ENCODE measurements around the gene SEC22C.
"Not testable (repeated sequence)": the region's sequence is repeated elsewhere in the genome, so short reads cannot be mapped to it uniquely, and the experiment has no call there.

Gene SEC22C, protein sequence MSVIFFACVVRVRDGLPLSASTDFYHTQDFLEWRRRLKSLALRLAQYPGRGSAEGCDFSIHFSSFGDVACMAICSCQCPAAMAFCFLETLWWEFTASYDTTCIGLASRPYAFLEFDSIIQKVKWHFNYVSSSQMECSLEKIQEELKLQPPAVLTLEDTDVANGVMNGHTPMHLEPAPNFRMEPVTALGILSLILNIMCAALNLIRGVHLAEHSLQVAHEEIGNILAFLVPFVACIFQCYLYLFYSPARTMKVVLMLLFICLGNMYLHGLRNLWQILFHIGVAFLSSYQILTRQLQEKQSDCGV

DNA sequence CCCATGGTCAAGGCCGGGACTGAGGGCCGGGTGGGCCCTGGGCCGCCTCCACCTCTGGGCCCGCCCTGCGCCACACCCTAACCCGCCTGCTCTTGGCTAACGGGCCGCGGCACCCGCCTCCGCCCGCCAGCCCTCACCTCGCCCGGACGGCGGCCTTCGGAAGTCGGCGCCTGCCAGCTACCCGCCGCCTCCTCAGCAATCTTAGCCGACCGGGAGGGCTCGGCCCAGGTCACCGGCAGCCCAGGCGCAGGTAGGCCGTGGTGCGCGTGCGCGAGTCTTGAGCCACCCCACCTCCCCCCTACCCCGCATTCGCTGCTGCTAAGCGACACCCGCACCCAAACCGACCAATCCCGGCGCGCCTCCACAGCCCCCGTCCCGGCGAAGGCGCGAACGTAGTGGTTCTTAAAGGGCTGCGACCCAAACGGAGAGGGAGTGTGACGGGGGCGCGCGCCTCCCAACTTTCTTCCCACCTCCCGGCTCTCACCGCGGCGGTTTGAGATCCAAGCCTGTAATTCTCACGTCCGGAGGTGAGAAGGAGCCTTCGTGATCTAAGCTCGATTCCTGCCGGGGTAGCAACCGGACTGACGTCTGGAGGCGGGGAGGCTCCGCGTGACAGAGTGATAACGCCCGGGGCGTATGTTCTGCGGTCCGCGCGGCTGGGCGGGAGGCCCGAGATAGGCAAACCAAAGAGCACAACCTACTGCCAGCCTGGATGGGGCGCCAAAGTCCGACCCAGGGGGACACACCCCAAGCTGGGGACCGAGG is at the start of gene SEC22C:
Gene SEC22C, minus strand, starts transcription at position 259 of the 765 bp plus-strand sequence. CDS start 12,921 bp downstream, outside the sequence.
- DNase-seq: peak; percentile 95

DNA sequence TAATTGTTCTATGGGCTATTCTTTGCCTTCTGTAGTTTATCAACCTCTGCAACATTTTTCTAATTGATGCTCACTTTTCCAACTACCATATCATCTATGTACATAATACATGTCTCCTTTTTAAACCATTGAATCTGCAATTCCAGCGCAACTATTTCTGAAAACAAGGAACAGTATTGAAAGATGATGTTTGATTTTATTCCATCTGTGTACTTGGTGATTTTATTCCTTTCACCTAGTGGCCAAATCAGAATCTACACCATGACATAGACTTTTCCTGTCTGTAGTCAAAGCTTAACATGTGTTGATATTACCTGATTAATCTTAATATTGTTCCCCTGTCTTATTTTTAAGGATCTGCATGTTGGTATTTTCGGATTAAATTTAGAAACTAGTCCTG is 31.7 kb upstream of the SEC22C start:
- no peak for DNase-seq

DNA sequence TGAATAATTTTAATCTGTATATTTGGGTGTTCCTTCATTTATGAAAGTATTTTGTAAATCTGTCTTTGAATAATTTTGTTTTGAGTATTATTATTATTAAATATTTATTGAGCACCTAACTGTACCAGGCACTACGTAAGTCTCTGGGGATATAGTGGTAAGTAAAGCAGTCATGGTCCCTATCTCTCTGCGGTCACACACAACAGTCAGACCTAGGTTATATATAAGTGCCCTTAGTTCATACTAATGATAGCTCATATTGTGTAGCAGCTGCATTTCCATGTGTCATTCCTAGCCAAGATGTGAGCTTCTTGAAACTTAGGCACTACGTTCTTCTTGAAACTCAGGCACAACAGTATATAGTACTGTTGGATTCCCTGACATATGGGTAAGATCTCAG is 31.2 kb upstream of the SEC22C start:
- no peak for DNase-seq

DNA sequence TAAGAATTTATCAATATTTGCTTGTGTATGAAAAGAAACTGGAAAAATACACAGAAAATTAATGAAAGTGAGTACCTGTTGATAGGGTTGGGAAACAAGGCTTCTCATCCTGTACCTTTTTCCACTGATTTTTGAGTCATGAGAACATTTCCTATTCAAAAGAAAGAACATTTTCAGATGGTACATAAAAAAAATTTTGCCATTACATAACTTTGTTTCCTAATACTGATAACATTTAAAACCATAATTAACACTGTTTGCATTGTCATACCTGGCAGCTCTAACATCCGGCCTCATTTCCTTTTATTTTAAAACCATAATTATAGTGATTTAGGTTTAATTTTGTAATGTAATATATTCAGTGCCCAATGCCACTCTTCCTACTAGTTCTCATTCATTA is 30.4 kb upstream of the SEC22C start:
- no peak for DNase-seq

DNA sequence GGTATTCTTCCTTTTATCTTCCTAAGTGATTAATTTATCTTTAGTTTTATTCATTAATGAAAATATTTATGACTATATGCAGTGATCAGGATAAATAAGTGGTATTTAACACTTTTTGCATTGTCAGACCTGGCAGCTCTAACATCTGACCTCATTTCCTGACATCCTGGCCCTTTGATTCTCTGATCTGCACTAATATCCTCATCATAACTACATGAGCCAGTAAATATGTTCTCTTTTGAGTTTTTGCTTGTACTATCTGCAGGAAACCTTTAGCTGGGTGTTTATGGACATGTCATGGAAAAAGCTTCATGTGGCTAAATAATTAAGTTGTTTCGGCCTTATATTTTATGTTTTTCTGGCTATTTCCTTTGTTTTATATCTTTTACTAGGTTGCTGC is 29.2 kb upstream of the SEC22C start:
- no peak for DNase-seq

DNA sequence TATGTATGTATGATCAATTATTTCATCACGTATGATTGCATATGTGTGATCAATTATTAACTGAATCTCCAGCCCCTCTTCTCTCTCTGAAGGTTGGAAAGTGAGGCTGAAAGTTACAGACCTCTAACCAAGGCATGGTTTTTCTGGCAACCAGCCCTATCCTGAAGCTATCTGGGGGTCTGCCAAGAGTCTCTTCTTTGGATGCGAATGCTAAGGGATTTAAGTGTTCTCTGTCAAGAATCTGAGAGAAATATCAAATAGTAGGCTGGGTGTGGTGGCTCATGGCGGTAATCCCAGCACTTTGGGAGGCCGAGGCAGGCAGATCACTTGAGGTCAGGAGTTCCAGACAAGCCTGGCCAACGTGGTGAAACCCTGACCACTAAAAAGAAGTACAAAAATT is 26.8 kb upstream of the SEC22C start:
- DNase-seq: no peak

DNA sequence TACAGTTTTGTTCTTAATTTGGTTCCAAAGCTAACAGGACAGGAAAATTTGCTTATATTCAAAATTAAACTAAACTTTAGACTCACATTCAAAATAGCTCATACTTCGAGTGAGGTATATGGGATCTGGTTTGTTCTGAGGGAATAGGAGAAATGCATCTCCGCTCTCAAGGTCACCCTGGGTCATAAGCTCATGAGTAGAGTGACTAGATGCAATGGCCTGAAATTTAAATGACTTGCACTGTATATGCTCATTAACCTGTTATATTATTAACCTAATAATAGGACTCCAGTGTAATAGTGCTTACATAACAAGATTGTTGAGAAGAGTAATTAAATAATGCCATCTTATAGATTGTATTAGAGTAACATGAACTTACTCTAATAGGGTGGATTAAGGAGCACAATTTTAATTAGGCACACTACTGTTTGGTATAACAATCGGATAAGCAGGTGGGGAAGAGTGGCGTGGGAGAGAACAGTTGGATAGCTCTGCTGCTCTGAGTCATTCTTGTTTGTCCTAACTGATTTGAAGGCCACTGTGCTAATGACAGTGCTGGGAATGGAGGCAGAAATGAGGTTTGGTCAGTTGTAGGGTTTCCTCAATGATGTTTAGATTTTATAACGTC is 23.9 kb upstream of the SEC22C start:
- DNase-seq: no peak

DNA sequence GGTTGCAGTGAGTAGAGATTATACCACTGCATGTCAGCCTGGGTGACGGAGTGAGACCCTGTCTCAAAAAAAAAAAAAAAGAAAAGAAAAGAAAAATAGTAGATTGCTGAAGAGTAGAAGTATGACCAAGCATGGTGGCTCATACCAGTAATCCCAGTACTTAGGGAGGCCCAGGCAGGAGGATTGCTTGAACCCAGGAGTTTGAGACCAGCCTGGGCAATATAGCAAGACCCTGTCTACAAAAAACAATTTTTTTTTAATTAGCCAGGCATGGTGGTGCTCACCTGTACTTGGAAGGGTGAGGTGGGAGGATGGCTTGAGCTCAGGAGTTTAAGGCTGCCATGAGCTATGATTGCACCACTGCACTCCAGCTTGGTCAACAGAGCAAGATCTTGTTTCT is 21.2 kb upstream of the SEC22C start:
- no peak for DNase-seq

DNA sequence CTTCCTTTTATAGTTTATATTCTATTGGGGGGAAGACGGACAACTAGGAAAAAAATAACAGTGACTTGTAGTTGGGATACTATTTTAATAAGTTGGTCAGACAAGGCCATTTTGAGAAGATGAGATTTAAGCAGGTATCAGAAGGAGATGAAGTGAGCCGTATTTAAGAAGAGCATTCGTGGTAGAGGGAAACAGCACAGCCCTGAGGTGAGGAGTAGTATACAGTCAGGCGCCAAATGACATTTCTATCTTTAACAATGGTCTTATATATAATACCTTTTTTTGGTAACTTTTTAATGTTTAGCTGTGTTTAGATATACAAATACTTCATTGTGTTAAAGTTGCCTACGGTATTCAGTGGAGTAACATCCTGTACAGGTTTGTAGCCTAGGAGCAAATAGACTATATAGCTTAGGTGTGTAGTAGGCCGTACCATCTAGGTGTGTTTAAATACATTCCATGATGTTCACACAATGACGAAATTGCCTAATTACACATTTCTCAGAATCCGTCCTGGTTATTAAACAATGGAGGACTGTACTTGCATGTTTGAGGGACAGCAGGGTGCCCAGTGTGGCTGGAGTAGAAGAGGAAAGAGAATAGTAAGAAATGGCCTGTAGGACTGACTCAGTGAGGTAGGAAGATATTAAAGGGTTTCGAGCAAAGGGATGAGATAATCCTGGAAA is 20.3 kb upstream of the SEC22C start:
- DNase-seq: no peak

DNA sequence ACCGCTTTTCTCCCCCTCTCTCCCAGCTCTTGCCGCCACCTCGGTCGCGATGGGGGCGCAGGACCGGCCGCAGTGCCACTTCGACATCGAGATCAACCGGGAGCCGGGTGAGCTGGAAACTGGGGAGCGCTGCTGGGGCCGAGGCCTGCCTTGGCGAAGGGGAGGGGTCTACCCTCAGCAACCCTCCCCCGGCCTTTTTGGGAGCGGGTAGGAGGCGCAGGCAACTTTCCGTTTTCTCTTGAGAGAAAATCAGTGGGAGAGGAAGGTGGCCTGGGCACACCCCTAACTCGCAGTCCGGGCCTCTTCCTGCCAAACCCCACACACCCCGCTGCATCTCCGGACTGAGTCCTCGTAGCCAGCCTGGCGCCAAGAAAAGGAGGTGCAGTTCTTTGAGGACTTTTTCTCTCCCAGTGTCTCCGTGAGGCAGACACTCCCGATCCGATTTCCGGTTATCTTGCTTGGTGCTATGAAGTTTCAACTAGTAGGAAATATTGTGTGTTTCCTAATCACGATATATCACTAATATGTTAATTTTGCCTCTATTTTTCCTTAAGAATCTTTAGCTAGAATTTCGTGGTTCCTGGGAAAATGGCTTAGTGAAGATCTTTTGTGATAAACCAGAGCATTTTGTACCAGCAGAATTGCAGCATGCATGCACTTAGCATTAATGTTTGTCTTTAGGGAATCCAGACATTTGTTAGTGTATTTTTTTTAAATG is 19.4 kb upstream of the SEC22C start:
- no peak for DNase-seq

DNA sequence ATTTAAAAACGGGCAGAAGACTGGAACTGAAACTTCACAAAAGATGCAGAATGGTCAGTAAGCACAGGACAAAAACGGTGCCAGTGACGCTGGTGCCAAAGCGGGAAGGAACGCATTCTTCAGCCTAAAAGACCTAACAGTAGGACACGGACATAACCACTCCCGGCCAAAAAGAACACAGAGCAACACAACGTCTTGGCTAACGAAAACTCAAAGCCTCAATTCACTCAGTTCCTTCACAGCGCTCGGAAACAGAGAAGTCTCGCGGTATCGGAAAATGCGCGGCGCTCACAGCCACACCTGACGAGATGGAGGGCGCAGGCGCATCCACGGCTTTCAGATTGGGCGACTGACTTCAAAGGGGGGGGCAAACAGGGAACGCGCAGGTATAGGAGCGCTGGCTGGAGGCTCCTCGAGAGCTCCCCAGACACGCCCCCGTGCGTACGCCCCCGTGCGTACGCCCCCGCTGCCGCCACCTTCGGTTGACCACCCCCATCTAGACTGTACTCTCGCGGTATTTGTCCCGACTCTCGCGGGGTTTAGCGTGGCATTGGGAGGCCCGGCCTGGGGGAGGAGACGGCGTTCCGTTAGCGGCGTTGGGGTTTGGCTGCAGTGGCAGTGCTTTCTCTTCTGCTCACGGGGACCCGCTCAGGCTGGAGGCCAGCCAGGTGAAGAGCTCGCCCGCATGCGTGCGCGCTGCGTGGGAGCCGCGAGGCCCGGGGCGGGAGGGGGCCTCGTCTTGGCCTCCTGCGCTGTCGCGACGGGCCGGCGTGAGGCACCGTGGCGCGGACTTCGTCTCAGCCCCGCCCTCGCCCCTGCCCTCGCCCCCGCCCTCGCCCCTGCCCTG is 18.6 kb upstream of the SEC22C start, which contains the start of gene NKTR:
Gene NKTR, plus strand, starts transcription at position 576 of the 847 bp plus-strand sequence. CDS start 321 bp downstream, outside the sequence.
- DNase-seq: peak; percentile 98

DNA sequence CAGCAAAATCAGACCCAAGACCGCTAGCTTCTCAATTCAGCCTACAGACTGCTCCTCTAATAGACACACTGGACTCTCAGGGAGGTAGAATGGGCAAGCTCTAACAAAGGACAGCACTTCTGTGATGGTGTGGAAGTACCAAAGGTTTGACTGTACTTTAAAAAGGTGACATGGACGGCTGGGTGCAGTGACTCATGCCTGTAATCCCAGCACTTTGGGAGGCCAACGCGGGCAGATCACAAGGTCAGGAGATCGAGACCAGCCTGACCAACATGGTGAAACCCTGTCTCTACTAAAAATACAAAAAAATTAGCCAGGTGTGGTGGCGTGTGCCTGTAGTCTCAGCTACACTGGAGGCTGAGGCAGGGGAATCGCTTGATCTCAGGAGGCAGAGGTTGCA is 15.3 kb upstream of the SEC22C start:
- not testable (repeated sequence) for DNase-seq

DNA sequence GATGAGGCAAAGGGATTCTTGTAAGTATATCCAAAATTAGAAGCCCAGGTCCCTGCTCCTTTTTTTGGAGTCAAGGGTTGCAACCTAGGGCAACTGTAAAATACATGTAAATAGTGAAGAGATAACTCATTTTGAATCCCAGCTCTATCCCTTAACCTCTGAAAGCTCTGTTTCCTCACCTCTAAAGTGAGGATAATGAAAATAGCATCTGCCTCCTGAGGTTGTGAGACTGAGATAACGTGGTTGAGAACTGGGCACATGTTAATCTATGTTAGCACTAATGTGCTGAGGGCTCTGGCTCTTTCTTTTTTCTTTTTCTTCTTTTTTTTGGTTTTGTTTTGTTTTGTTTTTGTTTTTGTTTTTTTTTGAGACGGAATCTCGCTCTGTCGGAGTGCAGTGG is 13.9 kb upstream of the SEC22C start:
- no peak for DNase-seq

DNA sequence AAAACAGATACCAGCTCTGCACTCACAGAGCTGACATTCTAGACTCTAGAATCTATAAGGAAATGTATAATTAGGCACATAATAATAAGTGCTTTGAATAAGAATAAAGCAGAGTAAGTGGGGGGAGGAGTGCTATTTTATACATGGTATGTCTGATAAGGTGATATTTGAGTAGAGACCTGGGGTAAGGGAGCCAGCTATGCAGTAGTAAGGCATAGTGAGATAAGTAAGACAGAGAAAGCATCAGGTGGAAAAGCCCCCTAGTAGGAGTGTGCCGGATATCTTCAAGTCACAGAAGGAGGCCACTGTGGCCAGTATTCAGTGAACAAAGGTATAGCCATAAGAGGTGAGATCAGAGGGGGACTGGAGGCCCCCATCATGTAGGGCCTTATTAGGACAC is 11.9 kb upstream of the SEC22C start:
- DNase-seq: no peak

DNA sequence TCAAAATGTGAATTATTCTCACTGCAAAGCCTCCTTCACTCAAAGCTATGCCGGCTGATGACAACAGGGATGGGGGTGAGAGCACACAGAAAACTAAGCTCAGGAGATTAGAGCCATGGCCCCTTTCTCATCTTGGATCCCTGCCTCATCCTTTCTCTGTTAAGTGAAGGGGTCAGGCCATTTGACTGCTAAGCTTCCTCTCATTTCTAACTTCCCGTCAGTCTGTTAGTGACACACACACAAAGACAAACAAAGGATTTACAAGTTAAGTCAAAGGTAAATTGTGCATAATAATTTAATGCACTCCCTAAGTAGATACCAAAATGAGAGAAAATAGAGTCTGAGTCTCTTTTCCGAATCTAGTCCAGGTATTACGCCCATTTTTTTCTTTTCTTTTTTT is 10.0 kb upstream of the SEC22C start:
- no peak for DNase-seq

DNA sequence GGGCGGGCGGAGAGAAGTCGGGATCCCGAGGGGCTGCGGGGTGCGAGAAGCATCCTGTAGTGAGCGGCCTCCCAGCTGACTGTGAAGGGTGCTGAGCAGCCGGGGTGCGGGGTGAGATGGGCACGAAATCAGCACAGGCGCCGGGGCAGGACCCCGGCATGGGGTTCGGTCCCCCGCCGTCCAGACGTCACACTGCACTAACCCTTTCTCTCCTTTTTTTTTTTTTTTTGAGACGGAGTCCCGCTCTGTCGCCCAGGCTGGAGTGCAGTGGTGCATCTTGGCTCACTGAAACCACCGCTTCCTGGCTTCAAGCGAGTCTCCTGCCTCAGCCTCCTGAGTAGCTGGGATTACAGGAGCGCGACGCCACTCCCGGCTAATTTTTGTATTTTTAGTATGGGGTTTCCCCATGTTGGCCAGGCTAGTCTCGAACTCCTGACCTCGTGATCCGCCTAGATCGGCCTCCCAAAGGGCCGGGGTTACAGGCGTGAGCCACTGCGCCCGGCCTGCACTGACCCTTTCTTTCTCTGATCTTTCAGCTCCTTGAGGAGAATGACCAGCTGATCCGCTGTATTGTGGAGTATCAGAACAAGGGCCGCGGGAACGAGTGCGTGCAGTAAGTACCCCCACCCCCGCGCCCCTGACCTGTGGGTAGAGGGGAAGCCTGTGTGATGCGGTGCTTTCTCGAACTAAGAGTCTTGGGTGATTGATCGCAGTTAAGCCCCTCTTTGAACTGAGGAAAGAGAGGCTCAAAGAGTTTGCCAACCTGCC is 9.4 kb upstream of the SEC22C start:
- no peak for DNase-seq

DNA sequence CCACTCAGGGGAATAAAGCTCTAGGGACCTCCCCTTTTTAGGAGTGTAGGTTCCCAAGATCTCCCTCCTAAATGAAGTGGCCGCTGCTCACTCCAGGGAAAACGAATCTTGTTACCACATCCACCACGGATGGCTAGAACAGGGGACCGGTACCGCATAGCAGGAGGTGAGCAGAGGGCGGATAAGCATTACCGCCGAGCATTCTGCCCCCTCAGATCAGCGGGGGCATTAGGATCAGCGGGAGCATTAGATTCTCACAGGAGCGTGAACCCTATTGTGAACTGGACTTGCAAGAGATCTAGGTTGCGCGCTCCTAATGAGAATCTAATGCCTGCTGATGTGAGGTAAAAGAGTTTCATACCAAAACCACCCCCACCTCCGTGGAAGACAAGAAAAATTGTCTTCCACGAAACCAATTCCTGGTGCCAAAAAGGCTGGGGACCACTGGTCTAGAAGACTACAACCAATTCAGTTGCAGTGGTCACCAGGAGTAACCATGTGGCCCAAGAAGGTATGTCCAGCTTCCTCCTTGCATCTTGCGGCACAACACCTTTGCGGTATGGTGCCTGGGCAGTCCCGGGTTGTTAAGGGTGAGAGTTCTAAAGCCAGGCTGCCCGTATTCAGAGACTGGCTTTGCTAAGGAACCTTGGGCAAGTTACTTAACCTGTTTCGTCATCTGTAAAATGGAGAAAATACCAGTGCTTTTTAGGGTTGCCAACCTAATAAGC is 7.8 kb upstream of the SEC22C start:
- DNase-seq: no peak

DNA sequence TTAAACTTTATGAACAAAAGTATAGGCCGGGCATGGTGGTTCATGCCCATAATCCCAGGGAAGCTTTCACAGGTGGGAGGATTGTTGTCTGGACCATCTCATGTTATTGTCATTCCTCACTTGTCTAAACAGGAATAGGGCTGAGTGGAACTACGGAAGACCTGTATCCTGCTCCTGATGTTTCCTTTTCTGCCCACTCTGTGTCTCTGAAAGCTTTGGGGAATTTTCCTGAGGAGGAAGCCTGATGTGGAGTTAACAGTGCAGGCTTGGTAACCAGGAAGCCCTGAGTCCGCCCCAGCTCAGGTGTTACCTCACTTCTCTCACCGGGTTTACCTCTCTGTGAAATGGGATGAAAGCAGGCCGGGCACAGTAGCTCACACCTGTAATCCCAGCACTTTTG is 6.9 kb upstream of the SEC22C start:
- no peak for DNase-seq

DNA sequence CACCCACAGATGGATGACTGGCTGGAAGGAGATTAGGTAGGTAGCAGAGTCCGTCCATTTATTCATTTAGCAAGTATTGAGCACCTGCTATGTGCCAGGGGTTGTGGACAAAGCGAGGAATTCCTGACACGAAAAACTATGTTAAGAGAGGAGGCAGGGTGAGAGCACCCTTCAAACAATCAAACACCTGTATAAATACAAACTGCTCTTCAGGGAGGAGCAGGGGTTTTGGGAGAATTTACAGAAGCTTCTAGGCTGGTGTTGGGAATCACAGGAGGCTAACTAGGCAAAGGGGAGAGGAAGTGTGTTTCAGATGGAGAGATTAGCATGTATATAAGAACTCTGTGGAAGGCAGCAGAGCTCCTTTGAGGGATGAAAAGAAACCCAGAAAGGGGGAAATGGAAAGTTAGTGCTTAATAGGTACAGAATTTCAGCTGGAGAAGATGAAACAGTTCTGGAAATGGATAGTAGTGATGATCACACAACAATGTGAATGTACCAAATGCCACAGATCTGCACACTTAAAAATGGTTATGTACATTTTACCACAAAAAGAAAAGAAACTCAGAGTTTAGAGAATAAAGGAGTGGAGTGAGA is 805 bp upstream of the SEC22C start:
- DNase-seq: no peak

DNA sequence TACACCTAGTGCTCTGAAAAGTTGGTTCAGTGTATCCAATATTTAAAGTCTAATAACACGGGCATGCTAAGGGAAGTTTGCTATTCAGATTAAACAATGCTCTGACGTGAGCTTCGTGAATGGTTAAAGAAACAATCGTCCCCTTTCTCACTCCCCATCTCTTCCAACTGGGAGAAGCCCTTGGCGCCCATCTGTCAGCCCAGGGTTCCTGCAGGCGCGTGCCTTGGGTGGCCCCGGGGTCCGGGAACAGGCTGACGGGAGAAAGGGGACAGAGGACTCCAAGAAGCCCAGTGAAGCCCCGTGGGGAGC is 413 bp downstream of the SEC22C start:
- no peak for DNase-seq

Data from NCI-H510A (cell line).